GM19463 (cell line): ENCODE results near the gene EML6.

Experiments used
- ATAC-seq: cut with Tn5 transposase; IDR thresholded peaks from one replicate; pipeline ENCODE4 v1.9.1; 2021; ENCODE audit warnings: mild to moderate bottlenecking, moderate library complexity; ENCODE audit not compliant: unreplicated experiment

EML6 gene

DNA sequence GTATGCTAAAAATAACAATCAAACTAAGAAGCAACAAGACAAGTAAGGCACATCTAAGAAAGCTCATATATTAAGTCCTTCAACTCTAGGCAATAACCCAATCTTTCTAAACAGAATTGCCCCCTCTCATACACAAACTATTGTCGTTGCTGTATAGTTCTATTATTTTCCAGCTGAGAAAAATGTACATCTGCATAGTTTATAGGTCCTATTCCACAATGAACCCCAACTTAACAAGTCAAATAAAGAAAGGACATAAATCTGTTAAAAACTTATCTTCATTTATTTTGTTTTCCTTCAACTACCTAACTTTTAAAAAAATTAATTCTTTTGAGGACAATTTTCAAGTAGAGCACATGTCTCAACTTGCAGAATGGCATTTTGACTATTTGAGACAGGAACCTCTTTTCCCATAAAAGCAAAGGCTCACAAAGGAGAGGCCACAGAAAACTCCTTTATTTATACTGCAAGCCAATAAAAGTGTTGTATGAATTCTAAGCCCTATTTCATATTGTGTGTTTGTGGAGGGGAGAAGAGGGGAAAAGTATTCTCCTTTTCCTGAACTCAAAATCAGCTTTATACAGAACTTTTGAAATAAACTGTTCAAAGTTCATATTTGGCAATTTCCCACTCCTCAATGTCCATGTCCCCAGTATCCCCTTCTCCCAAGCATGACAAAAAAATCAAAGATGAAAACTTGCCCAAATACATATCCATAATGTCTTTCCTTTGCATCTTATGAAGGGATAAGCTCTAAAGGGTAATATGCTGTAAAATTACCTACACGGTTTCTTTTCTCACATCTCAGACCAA is 289.4 kb downstream of the EML6 start:
- no peak for ATAC-seq

- no peak for ATAC-seq
These were observed 290.5 kb downstream of the EML6 start for GRCh38 chr2:55013936-55014335.

DNA sequence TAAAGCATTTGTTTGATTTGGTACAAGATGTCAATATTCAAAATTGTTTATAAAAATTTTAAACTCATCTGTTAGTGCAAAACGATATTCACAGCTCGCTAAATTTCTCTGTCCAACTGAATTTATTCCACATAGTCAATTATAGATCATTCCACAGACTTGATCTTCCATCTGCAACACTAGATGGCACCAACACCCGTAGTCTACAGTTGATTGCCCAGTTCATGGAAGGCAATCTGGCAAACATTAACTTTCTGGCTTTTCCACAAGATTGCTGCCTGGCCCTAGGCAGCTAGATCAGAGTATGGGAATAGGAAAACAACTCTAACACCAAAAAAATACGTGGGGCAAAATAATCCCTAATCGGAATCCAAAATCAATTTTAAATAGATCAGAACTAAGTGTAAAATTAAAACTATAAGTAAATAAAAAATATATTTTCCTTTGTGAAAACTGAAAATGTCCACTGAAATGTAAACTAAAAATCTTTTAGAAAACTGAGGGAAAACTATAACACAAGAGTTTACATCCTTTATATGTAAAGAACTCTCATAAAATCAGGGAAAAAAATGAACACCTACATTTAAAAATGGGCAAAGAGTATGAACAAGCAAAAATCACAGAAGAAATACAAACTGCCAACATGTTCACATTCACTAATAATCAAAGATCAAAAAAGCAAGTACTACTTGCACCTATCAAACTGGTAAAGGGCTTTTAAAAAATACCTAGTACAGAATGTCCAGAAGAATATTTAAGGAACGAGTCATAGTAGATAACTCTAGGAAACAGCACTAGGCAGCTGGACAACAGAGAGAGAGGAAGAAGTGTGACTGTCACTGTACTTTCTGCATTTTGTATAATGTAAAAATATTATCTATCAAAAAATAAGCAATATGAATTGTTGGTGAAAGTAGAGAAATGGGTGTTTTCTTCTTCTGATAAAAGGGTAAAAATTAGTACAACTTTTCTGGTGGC is 291.8 kb downstream of the EML6 start:
- no peak for ATAC-seq

DNA sequence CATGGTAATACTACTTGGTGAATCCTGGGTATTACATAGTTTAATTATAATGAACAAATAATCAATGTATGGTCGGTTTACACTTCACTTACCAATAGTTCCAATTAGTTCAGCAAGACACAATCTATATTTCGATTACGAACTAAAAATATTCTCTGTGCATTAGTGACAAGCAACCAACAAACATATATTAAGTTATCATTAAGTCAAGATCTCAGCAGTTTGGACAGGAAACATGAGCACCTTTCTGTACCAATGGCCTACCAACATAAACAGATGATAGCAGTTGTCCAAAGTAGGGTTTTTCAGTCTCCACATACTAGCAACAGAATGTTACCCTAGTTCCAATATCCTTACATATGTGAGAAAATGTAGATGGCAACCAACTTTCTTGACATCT is 294.0 kb downstream of the EML6 start:
- ATAC-seq = no peak

- ATAC-seq = no peak
These were observed 294.4 kb downstream of the EML6 start for GRCh38 chr2:55017880-55018279.

GRCh38 chr2:55018619-55019018 is 295.2 kb downstream of the EML6 start:
- no peak for ATAC-seq

- no peak for ATAC-seq
These were observed 296.2 kb downstream of the EML6 start for GRCh38 chr2:55019526-55020258.
